Measurements from ENCODE around the gene PAX5.

Gene PAX5

GRCh38 chr9:36961561-36962325 lies 72.3 kb downstream of the PAX5 start:
- no peak for DNase-seq (ENCODE audit: low read depth in 2 of 2)

- no peak for DNase-seq (ENCODE audit: low read depth in 2 of 2)
Observed at GRCh38 chr9:36961051-36961450, 73.0 kb downstream of the PAX5 start.

GRCh38 chr9:36960575-36960955 lies 73.5 kb downstream of the PAX5 start:
- DNase-seq (ENCODE audit: low read depth in 2 of 2): no peak

GRCh38 chr9:36959681-36960574 lies 74.1 kb downstream of the PAX5 start:
- no peak for DNase-seq (ENCODE audit: low read depth in 2 of 2)

- DNase-seq (ENCODE audit: low read depth in 2 of 2): no peak
Observed at GRCh38 chr9:36956908-36957307, 77.2 kb downstream of the PAX5 start.

- no peak for DNase-seq (ENCODE audit: low read depth in 2 of 2)
Observed at GRCh38 chr9:36950389-36950788, 83.7 kb downstream of the PAX5 start.

- no peak for DNase-seq (ENCODE audit: low read depth in 2 of 2)
Observed at GRCh38 chr9:36949466-36949865, 84.6 kb downstream of the PAX5 start.

GRCh38 chr9:36948051-36948450 lies 86.0 kb downstream of the PAX5 start:
- no peak for DNase-seq (ENCODE audit: low read depth in 2 of 2)

GRCh38 chr9:36946653-36947052 lies 87.4 kb downstream of the PAX5 start:
- DNase-seq (ENCODE audit: low read depth in 2 of 2): no peak

- DNase-seq (ENCODE audit: low read depth in 2 of 2): no peak
Observed at GRCh38 chr9:36945999-36946398, 88.1 kb downstream of the PAX5 start.

- DNase-seq (ENCODE audit: low read depth in 2 of 2): no peak
Observed at GRCh38 chr9:36942891-36943290, 91.2 kb downstream of the PAX5 start.

- no peak for DNase-seq (ENCODE audit: low read depth in 2 of 2)
Observed at GRCh38 chr9:36941441-36941840, 92.6 kb downstream of the PAX5 start.

- no peak for DNase-seq (ENCODE audit: low read depth in 2 of 2)
Observed at GRCh38 chr9:36940881-36941280, 93.2 kb downstream of the PAX5 start.

- no peak for DNase-seq (ENCODE audit: low read depth in 2 of 2)
Observed at GRCh38 chr9:36940500-36940853, 93.6 kb downstream of the PAX5 start.

GRCh38 chr9:36939655-36940499 lies 94.2 kb downstream of the PAX5 start:
- DNase-seq (ENCODE audit: low read depth in 2 of 2): no peak

- no peak for DNase-seq (ENCODE audit: low read depth in 2 of 2)
Observed at GRCh38 chr9:36939214-36939613, 94.9 kb downstream of the PAX5 start.

- no peak for DNase-seq (ENCODE audit: low read depth in 2 of 2)
Observed at GRCh38 chr9:36938617-36939016, 95.5 kb downstream of the PAX5 start.

GRCh38 chr9:36937951-36938350 lies 96.1 kb downstream of the PAX5 start:
- no peak for DNase-seq (ENCODE audit: low read depth in 2 of 2)

GRCh38 chr9:36937346-36937745 lies 96.7 kb downstream of the PAX5 start:
- DNase-seq (ENCODE audit: low read depth in 2 of 2): no peak

- no peak for DNase-seq (ENCODE audit: low read depth in 2 of 2)
Observed at GRCh38 chr9:36936498-36936831, 97.6 kb downstream of the PAX5 start.

GRCh38 chr9:36935768-36936497 lies 98.1 kb downstream of the PAX5 start:
- no peak for DNase-seq (ENCODE audit: low read depth in 2 of 2)

- no peak for DNase-seq (ENCODE audit: low read depth in 2 of 2)
Observed at GRCh38 chr9:36935332-36935731, 98.7 kb downstream of the PAX5 start.
